GM12878 (cell line): ENCODE results near the gene CAMTA2. TPM values are rescaled to one million over a fixed set of nuclear protein-coding genes. Genes with fewer than 3 reads are reported as not detected.

Experiments used
- ATF7 ChIP-seq: fragments of 450-650 bp; IDR thresholded peaks from 2 replicates; pipeline ENCODE4 v1.6.1; 2016; ENCODE audit warnings: low read depth, mild to moderate bottlenecking
- CEBPB ChIP-seq, 2 experiments: fragments of 150-350 bp in 1 of 2; IDR thresholded peaks; 2 replicates each; pipeline ENCODE4 v1.6.1; 2012 to 2014; ENCODE audit warnings: low read depth in 2 of 2, low read length in 2 of 2, borderline replicate concordance in 1 of 2, inconsistent platforms in 1 of 2
- E2F8 ChIP-seq: fragments of 450-650 bp; IDR thresholded peaks from 2 replicates; pipeline ENCODE4 v1.6.1; 2018; ENCODE audit warnings: mild to moderate bottlenecking, low read depth, moderate library complexity; ENCODE audit not compliant: partially characterized antibody
- E4F1 ChIP-seq: fragments of 450-650 bp; IDR thresholded peaks from 2 replicates; pipeline ENCODE4 v1.6.1; 2018; ENCODE audit warnings: borderline replicate concordance, mild to moderate bottlenecking; ENCODE audit not compliant: partially characterized antibody
- GATAD2B ChIP-seq: fragments of 450-650 bp; conservative IDR thresholded peaks from 2 replicates; pipeline ENCODE4 v1.6.1; 2017; ENCODE audit warnings: low read depth, mild to moderate bottlenecking, moderate library complexity
- MAX ChIP-seq: IDR thresholded peaks from 2 replicates; pipeline ENCODE4 v1.6.1; 2012; ENCODE audit warnings: low read depth, low read length, improper control_type of control experiment
- MLLT1 ChIP-seq: fragments of 450-650 bp; IDR thresholded peaks from 2 replicates; pipeline ENCODE4 v1.6.1; 2016; ENCODE audit warnings: mild to moderate bottlenecking
- NFYB ChIP-seq: IDR thresholded peaks from 2 replicates; pipeline ENCODE4 v1.6.1; 2011; ENCODE audit warnings: low read depth, mild to moderate bottlenecking, low read length, improper control_type of control experiment, moderate library complexity; ENCODE audit not compliant: insufficient read depth
- PAX8 ChIP-seq: fragments of 450-650 bp; IDR thresholded peaks from 2 replicates; pipeline ENCODE4 v1.6.1; 2017; ENCODE audit warnings: mild to moderate bottlenecking, moderate library complexity
- POLR2AphosphoS2 ChIP-seq: IDR thresholded peaks from 2 replicates; pipeline ENCODE4 v1.6.1; 2011; ENCODE audit warnings: low read depth, mild to moderate bottlenecking, low read length, improper control_type of control experiment, moderate library complexity
- RUNX3 ChIP-seq: IDR thresholded peaks from 2 replicates; pipeline ENCODE4 v1.6.1; 2012; ENCODE audit warnings: low read length, inconsistent platforms
- SMC3 ChIP-seq: IDR thresholded peaks from 2 replicates; pipeline ENCODE4 v1.6.1; 2011; ENCODE audit warnings: low read length, improper control_type of control experiment, borderline replicate concordance
- SREBF1 ChIP-seq: IDR thresholded peaks from 2 replicates; pipeline ENCODE4 v1.6.1; 2012; ENCODE audit warnings: mild to moderate bottlenecking, low read length
- TAF1 ChIP-seq: IDR thresholded peaks from 2 replicates; pipeline ENCODE4 v1.6.1; 2011; ENCODE audit warnings: mild to moderate bottlenecking, low read depth, low read length, borderline replicate concordance
- TCF12 ChIP-seq: IDR thresholded peaks from 2 replicates; pipeline ENCODE4 v1.6.1; 2011; ENCODE audit warnings: low read depth, mild to moderate bottlenecking, low read length
- WRNIP1 ChIP-seq: IDR thresholded peaks from 2 replicates; pipeline ENCODE4 v1.6.1; 2011; ENCODE audit warnings: low read depth, low read length, improper control_type of control experiment, borderline replicate concordance
- YY1 ChIP-seq: IDR thresholded peaks from 2 replicates; pipeline ENCODE4 v1.6.1; 2011; ENCODE audit warnings: low read depth, mild to moderate bottlenecking, low read length
- ZNF592 ChIP-seq: fragments of 450-650 bp; IDR thresholded peaks from 2 replicates; pipeline ENCODE4 v1.6.1; 2017; ENCODE audit warnings: mild to moderate bottlenecking, moderate library complexity
- polyA plus RNA-seq, 11 experiments: library from polyadenylated mRNA; depleted of rRNA in 4 of 11; unstranded in 6 of 11; stranded (reverse) in 5 of 11; fragments of >200 nt; fragmentation: Nextera tagmentation in 4 of 11; fragmentation: Illumina TruSeq in 1 of 11; extraction: Ambion mirVana in 4 of 11; extraction: Trizol in 1 of 11; gene quantifications; 1 replicate in 1 of 11; 2 replicates in 10 of 11; pipeline versions ENCODE4 v1.2.1 to v1.2.3, GENCODE V29; 2011 to 2016; ENCODE audit warnings: inconsistent platforms in 2 of 11, missing spikeins in 2 of 11, low read depth in 1 of 11
- total RNA-seq, 4 experiments: library from RNA; depleted of rRNA in 3 of 4; stranded (reverse); fragments of >200 nt in 3 of 4; fragmentation: Illumina TruSeq in 1 of 4; extraction: Trizol in 1 of 4; gene quantifications; 2 replicates each; pipeline versions ENCODE4 v1.2.1 to v1.2.3, GENCODE V29; 2013 to 2021

The CAMTA2 gene
- total and polyA plus RNA-seq, 10 of the 15 experiments (the other 5 are each of a cell fraction or from before 2014, with no cell fraction given): 0.42 to 29.3 (median 11.2) TPM

GRCh38 chr17:4939796-4940554, 47.5 kb downstream of the CAMTA2 start, which contains the start of the genes RNF167 and SLC25A11 (continued):
- TF ChIP-seq E4F1: no peak
- TF ChIP-seq NFYB: peak; percentile 44; the same call in 1 of the 2 replicates
- peak; percentile 83 for TF ChIP-seq E2F8
- TF ChIP-seq MAX: peak; percentile 52; the same call in 1 of the 2 replicates
- TF ChIP-seq ZNF592: no peak
- no peak for TF ChIP-seq CEBPB (IDR thresholded peaks at IDR 0.05; ENCODE audit: borderline replicate concordance in 1 of 2, low read depth in 2 of 2, low read length in 2 of 2)
- TF ChIP-seq POLR2AphosphoS2: peak; percentile 71; the same call in 1 of the 2 replicates
- TF ChIP-seq WRNIP1: no peak
- peak; percentile 44; the same call in 1 of the 2 replicates for TF ChIP-seq ATF7
- TF ChIP-seq MLLT1: no peak; the same call in 1 of the 2 replicates
- peak; percentile 17; the same call in 1 of the 2 replicates for TF ChIP-seq TCF12
- TF ChIP-seq SMC3: no peak; the same call in 1 of the 2 replicates
- peak; percentile 57; the same call in 1 of the 2 replicates for TF ChIP-seq GATAD2B
- TF ChIP-seq TAF1: peak; percentile 85
- TF ChIP-seq YY1: peak; percentile 94
- TF ChIP-seq PAX8: no peak
- TF ChIP-seq SREBF1: 0 out of 2 replicates have a peak, but pooled peaks have one; percentile 19
- no peak for TF ChIP-seq RUNX3
